HepG2 (cell line): ENCODE results near the gene WDR5B. TPM values are rescaled to one million over a fixed set of nuclear protein-coding genes. Genes with fewer than 3 reads are reported as not detected.
A peak's percentile ranks its signal among the peaks of the same experiment; 100 is the strongest.

Experiments used
- ATF5 ChIP-seq: sonication (generic); formaldehyde crosslinking; IDR thresholded peaks from 2 replicates; pipeline ENCODE4 v1.4.0; 2020; ENCODE audit warnings: mild to moderate bottlenecking, low read depth, missing genetic modification reagents
- CBX5 ChIP-seq: sonication (generic); formaldehyde crosslinking; IDR thresholded peaks from 2 replicates; pipeline ENCODE4 v1.4.0; 2020; ENCODE audit warnings: missing genetic modification reagents, borderline replicate concordance
- E2F5 ChIP-seq: sonication (generic); formaldehyde crosslinking; conservative IDR thresholded peaks from 2 replicates; pipeline ENCODE4 v1.4.0; 2020; ENCODE audit warnings: missing genetic modification reagents
- ETS1 ChIP-seq: sonication (generic); formaldehyde crosslinking; IDR thresholded peaks from 2 replicates; pipeline ENCODE4 v1.4.0; 2020; ENCODE audit warnings: missing genetic modification reagents
- FOXC1 ChIP-seq: sonication (generic); formaldehyde crosslinking; IDR thresholded peaks from 2 replicates; pipeline ENCODE4 v1.8.0; 2022; ENCODE audit warnings: mild to moderate bottlenecking, missing genetic modification reagents, borderline replicate concordance
- HNF1B ChIP-seq: sonication (generic); formaldehyde crosslinking; IDR thresholded peaks from 2 replicates; pipeline ENCODE4 v1.5.1; 2020; ENCODE audit warnings: mild to moderate bottlenecking, moderate library complexity, missing genetic modification reagents
- HNRNPK ChIP-seq: fragments of 200-400 bp; formaldehyde crosslinking; IDR thresholded peaks from 2 replicates; pipeline ENCODE4 v1.6.1; 2018; ENCODE audit warnings: low read length, low read depth, moderate library complexity, mild to moderate bottlenecking; ENCODE audit not compliant: poor library complexity, severe bottlenecking
- LCORL ChIP-seq, 2 experiments: fragments of 450-650 bp in 1 of 2; sonication (generic) in 1 of 2; formaldehyde crosslinking in 1 of 2; IDR thresholded peaks; 2 replicates each; pipeline versions ENCODE4 v1.5.0 to v1.6.1; 2017 to 2020; ENCODE audit warnings: antibody characterized with exemption in 1 of 2, missing genetic modification reagents in 1 of 2
- NFIC ChIP-seq: IDR thresholded peaks from 2 replicates; pipeline ENCODE4 v1.6.1; 2012; ENCODE audit warnings: mild to moderate bottlenecking, low read length, inconsistent platforms
- NKX3-1 ChIP-seq: sonication (generic); formaldehyde crosslinking; IDR thresholded peaks from 2 replicates; pipeline ENCODE4 v1.5.0; 2020; ENCODE audit warnings: missing genetic modification reagents
- PITX1 ChIP-seq: sonication (generic); formaldehyde crosslinking; IDR thresholded peaks from 2 replicates; pipeline ENCODE4 v1.5.1; 2020; ENCODE audit warnings: mild to moderate bottlenecking, missing genetic modification reagents
- SALL1 ChIP-seq: sonication (generic); formaldehyde crosslinking; IDR thresholded peaks from 2 replicates; pipeline ENCODE4 v1.8.0; 2022; ENCODE audit warnings: mild to moderate bottlenecking, missing genetic modification reagents
- SKI ChIP-seq: fragments of 450-650 bp; IDR thresholded peaks from one replicate; pipeline ENCODE4 v1.6.1; 2018; ENCODE audit warnings: mild to moderate bottlenecking; ENCODE audit not compliant: partially characterized antibody
- SMARCE1 ChIP-seq: fragments of 450-650 bp; IDR thresholded peaks from 2 replicates; pipeline ENCODE4 v1.6.1; 2017; ENCODE audit warnings: borderline replicate concordance
- ZNF17 ChIP-seq: sonication (generic); formaldehyde crosslinking; IDR thresholded peaks from 2 replicates; pipeline ENCODE4 v1.5.0; 2020; ENCODE audit warnings: mild to moderate bottlenecking, missing genetic modification reagents
- ZNF232 ChIP-seq: sonication (generic); formaldehyde crosslinking; IDR thresholded peaks from 2 replicates; pipeline ENCODE4 v1.4.0; 2020; ENCODE audit warnings: missing genetic modification reagents, borderline replicate concordance
- ZNF235 ChIP-seq: sonication (generic); formaldehyde crosslinking; IDR thresholded peaks from 2 replicates; pipeline ENCODE4 v1.8.1; 2023; ENCODE audit warnings: mild to moderate bottlenecking, missing genetic modification reagents, borderline replicate concordance
- ZNF275 ChIP-seq: sonication (generic); formaldehyde crosslinking; IDR thresholded peaks from 2 replicates; pipeline ENCODE4 v1.8.0; 2022; ENCODE audit warnings: missing genetic modification reagents, mild to moderate bottlenecking, inconsistent platforms, borderline replicate concordance
- ZNF432 ChIP-seq: sonication (generic); formaldehyde crosslinking; IDR thresholded peaks from 2 replicates; pipeline ENCODE4 v1.5.0; 2020; ENCODE audit warnings: missing genetic modification reagents, mild to moderate bottlenecking, borderline replicate concordance
- ZNF577 ChIP-seq: sonication (generic); formaldehyde crosslinking; IDR thresholded peaks from 2 replicates; pipeline ENCODE4 v1.4.0; 2020; ENCODE audit warnings: mild to moderate bottlenecking, low read depth, missing genetic modification reagents, borderline replicate concordance
- ZNF7 ChIP-seq: IDR thresholded peaks from 2 replicates; pipeline ENCODE4 v1.6.1; 2016; ENCODE audit warnings: missing biosample characterization, missing genetic modification reagents
- ZNF766 ChIP-seq: sonication (generic); formaldehyde crosslinking; IDR thresholded peaks from 2 replicates; pipeline ENCODE4 v1.5.0; 2020; ENCODE audit warnings: missing genetic modification reagents, borderline replicate concordance
- polyA plus RNA-seq, 8 experiments: library from polyadenylated mRNA; depleted of rRNA in 3 of 8; stranded (reverse) in 7 of 8; unstranded in 1 of 8; fragments of >200 nt; fragmentation: Illumina TruSeq in 4 of 8; extraction: Trizol in 4 of 8; gene quantifications; 2 replicates each; pipeline versions ENCODE4 v1.2.1 to v1.2.3, GENCODE V29; 2011 to 2016; ENCODE audit warnings: low read depth in 4 of 8, missing spikeins in 1 of 8, mixed read lengths in 1 of 8; ENCODE audit not compliant: insufficient read depth in 1 of 8
- total RNA-seq, 5 experiments: library from RNA; depleted of rRNA; stranded (reverse); fragments of >200 nt; fragmentation: Illumina TruSeq; extraction: Trizol; gene quantifications; 2 replicates each; pipeline ENCODE4 v1.2.3, GENCODE V29; 2016; ENCODE audit warnings: low read depth in 1 of 5

WDR5B gene
- total and polyA plus RNA-seq, 2 of the 13 experiments (the other 11 are each of a cell fraction or from before 2014, with no cell fraction given), result 2.5 to 3.6 TPM

GRCh38 chr3:122383771-122384697 lies 31.8 kb downstream of the WDR5B start, which contains the start of gene FAM162A (continued):
- TF ChIP-seq HNF1B (CRISPR knock-in tag), result peak; percentile 73; the same call in 1 of the 2 replicates
- TF ChIP-seq ZNF577 (CRISPR knock-in tag), result no peak
- no peak for TF ChIP-seq ZNF7
- no peak; the same call in 1 of the 2 replicates for TF ChIP-seq ZNF235 (CRISPR knock-in tag)
- peak; percentile 67; the same call in 1 of the 2 replicates for TF ChIP-seq ZNF766 (CRISPR knock-in tag)
- peak; percentile 95; the same call in 1 of the 2 replicates for TF ChIP-seq CBX5 (CRISPR knock-in tag)
- 0 out of 2 replicates have a peak, but pooled peaks have one; percentile 21 for TF ChIP-seq E2F5 (CRISPR knock-in tag)
- TF ChIP-seq SMARCE1, result no peak
- TF ChIP-seq PITX1 (CRISPR knock-in tag), result no peak; the same call in 1 of the 2 replicates
- peak; percentile 79; the same call in 1 of the 2 replicates for TF ChIP-seq ZNF232
- TF ChIP-seq NKX3-1 (CRISPR knock-in tag), result peak; percentile 69
- TF ChIP-seq SALL1, result peak; percentile 97
- TF ChIP-seq ZNF275, result 0 out of 2 replicates have a peak, but pooled peaks have one; percentile 64
- peak; percentile 81 for TF ChIP-seq HNRNPK
- TF ChIP-seq ZNF432 (CRISPR knock-in tag), result no peak
- no peak for TF ChIP-seq ETS1 (CRISPR knock-in tag)
- peak; percentile 68 for TF ChIP-seq SKI
- TF ChIP-seq FOXC1, result no peak; the same call in 1 of the 2 replicates
- no peak for TF ChIP-seq LCORL (IDR thresholded peaks at IDR 0.05)
- peak; percentile 90 for TF ChIP-seq LCORL (CRISPR knock-in tag; IDR thresholded peaks at IDR 0.05)
- 0 out of 2 replicates have a peak, but pooled peaks have one; percentile 71 for TF ChIP-seq ATF5 (CRISPR knock-in tag)
- TF ChIP-seq NFIC, result peak; percentile 8; the same call in 1 of the 2 replicates
- TF ChIP-seq ZNF17 (CRISPR knock-in tag), result no peak
